Spinal cord (tissue), 4 donors: ENCODE measurements around the gene GRK5. TPM values are rescaled to one million over a fixed set of nuclear protein-coding genes. Genes with fewer than 3 reads are reported as not detected.

ENCODE experiments used
- polyA plus RNA-seq, 2 donors: library from polyadenylated mRNA; unstranded; fragments of 120-200 nt; gene quantifications; one replicate each; pipeline ENCODE4 v1.2.1, GENCODE V29; 2013; ENCODE audit not compliant: insufficient read length in 2 of 2
- small RNA-seq: library from RNA; depleted of rRNA; stranded (forward); fragments of <200 nt; gene quantifications from one replicate; pipeline ENCODE3, GENCODE V24; 2014; ENCODE audit warnings: low replicate concordance
- total RNA-seq, 2 donors: library from RNA; depleted of rRNA in 1 of 2; stranded (reverse); fragments of 120-200 nt in 1 of 2; fragments of >200 nt in 1 of 2; gene quantifications; one replicate each; pipeline versions ENCODE4 v1.2.3 to v1.2.4, GENCODE V29; 2013 to 2014

The GRK5 gene
- total and polyA plus RNA-seq, 4 donors: 15.6 to 29.5 (median 25.6) TPM

Small RNA genes lying within 50 kb of the gene (small RNA-seq; reads per million reads assigned to genes)
- gene MIR4681 (not detected), gene RN7SL749P (not detected)

Other genes starting within 250 kb of the GRK5 start
- 1 to 10 TPM; 6.3 to 9.3 TPM for gene NANOS1, start 177.9 kb upstream of the GRK5 start, total RNA-seq
- 10 to 100 TPM; 20.5 to 24.3 TPM for gene NANOS1, start 177.9 kb upstream of the GRK5 start, polyA plus RNA-seq
- gene EIF3A, start 126.8 kb upstream of the GRK5 start, total RNA-seq: 10 to 100 TPM; 77.1 to 80.4 TPM
- 100 to 1,000 TPM in 1 of 2 donors, 10 to 100 TPM in 1; 91.5 to 111 TPM for gene EIF3A, start 126.8 kb upstream of the GRK5 start, polyA plus RNA-seq
- 10 to 100 TPM; 51.3 to 55.2 TPM for gene DENND10, start 103.5 kb upstream of the GRK5 start, total RNA-seq
- 10 to 100 TPM; 47.4 to 61.3 TPM for gene DENND10, start 103.5 kb upstream of the GRK5 start, polyA plus RNA-seq
- 10 to 100 TPM; 17.5 to 20.2 TPM for gene SFXN4, start 41.9 kb upstream of the GRK5 start, total RNA-seq
- 10 to 100 TPM; 30.6 to 36.5 TPM for gene SFXN4, start 41.9 kb upstream of the GRK5 start, polyA plus RNA-seq
- gene PRDX3, start 28.8 kb upstream of the GRK5 start, total RNA-seq: 100 to 1,000 TPM; 144 to 197 TPM
- gene PRDX3, start 28.8 kb upstream of the GRK5 start, polyA plus RNA-seq: 100 to 1,000 TPM; 161 to 175 TPM